A549 (cell line): Measurements from ENCODE around the gene MYLK. TPM values are rescaled to one million over a fixed set of nuclear protein-coding genes. Genes with fewer than 3 reads are reported as not detected.

Source experiments
- ATAC-seq, 2 experiments: fragments of 200-7000 bp in 1 of 2; fragments of >200 bp in 1 of 2; cut with Nextera tagmentation in 1 of 2; cut with Tn5 transposase in 1 of 2; 3 replicates each; pipeline versions ENCODE4 v1.8.0 to v1.9.1; 2018 to 2020; ENCODE audit warnings: mild to moderate bottlenecking in 1 of 2, moderate library complexity in 1 of 2
- CTCF ChIA-PET: fragments of 300-600 bp; sonication (Branson Sonifier 250); formaldehyde crosslinking; extraction: SDS; loops from one replicate; lab custom pipeline; 2021; ENCODE audit warnings: antibody characterized with exemption, inconsistent platforms; lab: Yijun Ruan, JAX
- POLR2A ChIA-PET: fragments of 350-600 bp; formaldehyde crosslinking; extraction: SDS; loops from one replicate; lab custom pipeline; 2021; ENCODE audit warnings: antibody characterized with exemption, inconsistent platforms; lab: Yijun Ruan, JAX
- DNase-seq, 2 experiments: peaks; one replicate each; pipeline versions ENCODE4 v3.0.0 to v3.0.0-alpha.2; 2011 to 2016; ENCODE audit warnings: low read depth in 1 of 2, low spot score in 1 of 2
- FAIRE-seq: peaks from 2 replicates; lab custom pipeline; 2011; peaks lifted over from hg19 to GRCh38; lab: Jason Lieb, UNC
- H3K27ac ChIP-seq, 2 experiments: fragments of >200 bp; sonication (Bioruptor Twin); formaldehyde crosslinking; 3 replicates each; pipeline ENCODE4 v1.5.1; 2016 to 2017
- H3K4me1 ChIP-seq: fragments of >200 bp; sonication (Bioruptor Twin); formaldehyde crosslinking; 3 replicates; pipeline ENCODE4 v1.6.1; 2016
- H3K4me2 ChIP-seq: fragments of >200 bp; sonication (Bioruptor Twin); formaldehyde crosslinking; 3 replicates; pipeline ENCODE4 v1.6.1; 2016
- H3K4me3 ChIP-seq: fragments of >200 bp; sonication (Bioruptor Twin); formaldehyde crosslinking; 3 replicates; pipeline ENCODE4 v1.5.1; 2016
- H3K9me3 ChIP-seq: fragments of >200 bp; sonication (Bioruptor Twin); formaldehyde crosslinking; 3 replicates; pipeline ENCODE4 v1.6.1; 2016
- ATOH8 ChIP-seq: fragments of 250-450 bp; sonication (Bioruptor Pico); IDR thresholded peaks from 2 replicates; pipeline ENCODE4 v1.5.0; 2020; ENCODE audit warnings: low read depth, mild to moderate bottlenecking, moderate library complexity
- CEBPB ChIP-seq, 2 experiments: fragments of >200 bp in 1 of 2; sonication (Bioruptor Twin) in 1 of 2; formaldehyde crosslinking in 1 of 2; IDR thresholded peaks; 2 replicates each; pipeline ENCODE4 v1.6.1; 2012 to 2016
- E2F6 ChIP-seq: IDR thresholded peaks from 2 replicates; pipeline ENCODE4 v1.6.1; 2012; ENCODE audit warnings: low read depth, borderline replicate concordance
- EP300 ChIP-seq, 2 experiments: fragments of >200 bp; sonication (Bioruptor Twin); formaldehyde crosslinking; IDR thresholded peaks; 2 replicates in 1 of 2; 3 replicates in 1 of 2; pipeline ENCODE4 v1.6.1; 2016 to 2017
- FOSB ChIP-seq: fragments of 250-450 bp; sonication (Bioruptor Pico); IDR thresholded peaks from 2 replicates; pipeline ENCODE4 v1.5.0; 2020; ENCODE audit warnings: mild to moderate bottlenecking, moderate library complexity
- FOSL2 ChIP-seq, 2 experiments: fragments of 450-650 bp in 1 of 2; fragments of >200 bp in 1 of 2; sonication (Bioruptor Twin) in 1 of 2; formaldehyde crosslinking; IDR thresholded peaks; 2 replicates each; pipeline versions ENCODE4 v1.5.0 to v1.6.1; 2016 to 2020; ENCODE audit warnings: mild to moderate bottlenecking in 1 of 2, moderate library complexity in 1 of 2
- FOXS1 ChIP-seq: fragments of 250-450 bp; sonication (Bioruptor Pico); IDR thresholded peaks from 2 replicates; pipeline ENCODE4 v1.5.0; 2020; ENCODE audit warnings: mild to moderate bottlenecking, moderate library complexity
- HOXA7 ChIP-seq: fragments of 250-450 bp; sonication (Bioruptor Pico); IDR thresholded peaks from 2 replicates; pipeline ENCODE4 v1.5.0; 2020; ENCODE audit warnings: mild to moderate bottlenecking, moderate library complexity
- HOXB13 ChIP-seq: fragments of 250-450 bp; sonication (Bioruptor Pico); IDR thresholded peaks from 2 replicates; pipeline ENCODE4 v1.5.0; 2020; ENCODE audit warnings: low read depth, mild to moderate bottlenecking, moderate library complexity
- HOXB5 ChIP-seq: fragments of 250-450 bp; sonication (Bioruptor Pico); IDR thresholded peaks from 2 replicates; pipeline ENCODE4 v1.5.0; 2020; ENCODE audit warnings: mild to moderate bottlenecking, moderate library complexity
- JUNB ChIP-seq: fragments of >200 bp; sonication (Bioruptor Twin); formaldehyde crosslinking; IDR thresholded peaks from 2 replicates; pipeline ENCODE4 v1.6.1; 2016
- KDM5A ChIP-seq: fragments of 200-600 bp; sonication (generic); IDR thresholded peaks from 2 replicates; pipeline ENCODE4 v1.6.1; 2016; ENCODE audit warnings: antibody characterized with exemption, mild to moderate bottlenecking
- MYC ChIP-seq: IDR thresholded peaks from 2 replicates; pipeline ENCODE4 v1.6.1; 2012; ENCODE audit warnings: mild to moderate bottlenecking, inconsistent platforms, low read length, improper control_type of control experiment, borderline replicate concordance
- NFE2L2 ChIP-seq: fragments of 150-350 bp; conservative IDR thresholded peaks from 2 replicates; pipeline ENCODE4 v1.6.1; 2014; ENCODE audit warnings: low read length
- NR3C1 ChIP-seq: fragments of >200 bp; sonication (Bioruptor Twin); formaldehyde crosslinking; IDR thresholded peaks from 3 replicates; pipeline ENCODE4 v1.6.1; 2017
- RARB ChIP-seq: fragments of 250-450 bp; sonication (Bioruptor Pico); IDR thresholded peaks from 2 replicates; pipeline ENCODE4 v1.8.0; 2021; ENCODE audit warnings: mild to moderate bottlenecking, moderate library complexity
- RNF2 ChIP-seq: fragments of 200-600 bp; sonication (generic); IDR thresholded peaks from 2 replicates; pipeline ENCODE4 v1.6.1; 2016; ENCODE audit warnings: low read depth, mild to moderate bottlenecking, antibody characterized with exemption, moderate library complexity, borderline replicate concordance
- SREBF2 ChIP-seq: fragments of 450-650 bp; IDR thresholded peaks from 2 replicates; pipeline ENCODE4 v1.6.1; 2014; ENCODE audit warnings: mild to moderate bottlenecking, moderate library complexity
- TFCP2L1 ChIP-seq: fragments of 250-450 bp; sonication (Bioruptor Pico); IDR thresholded peaks from 2 replicates; pipeline ENCODE4 v1.5.0; 2021; ENCODE audit warnings: mild to moderate bottlenecking
- ZFP36 ChIP-seq: fragments of 450-650 bp; IDR thresholded peaks from 2 replicates; pipeline ENCODE4 v1.6.1; 2014; ENCODE audit warnings: borderline replicate concordance; ENCODE audit not compliant: partially characterized antibody
- WGBS: methylation state at CpG from one replicate; pipeline ENCODE4 v1.1.6; 2017; ENCODE audit errors: missing lambda C conversion rate; 5-methylcytosine and 5-hydroxymethylcytosine counted together
- polyA plus RNA-seq, 4 experiments: library from polyadenylated mRNA; depleted of rRNA in 3 of 4; stranded (reverse); fragments of >200 nt; fragmentation: RNase III in 1 of 4; extraction: RNeasy Plus Mini Kit Qiagen cat#74134 plus additional on column Dnase treatment in 1 of 4; gene quantifications; 2 replicates in 3 of 4; 3 replicates in 1 of 4; pipeline ENCODE4 v1.2.3, GENCODE V29; 2011 to 2017
- TF ChIP-seq, protein P1 (sequence below): IDR thresholded peaks from 2 replicates; pipeline ENCODE4 v1.6.1; 2012
- TF ChIP-seq, protein P2 (sequence below): fragments of 200-600 bp; sonication (generic); IDR thresholded peaks from 2 replicates; pipeline ENCODE4 v1.6.1; 2016; ENCODE audit warnings: antibody characterized with exemption, mild to moderate bottlenecking, moderate library complexity
- TF ChIP-seq, protein P3 (sequence below): fragments of >200 bp; sonication (Bioruptor Twin); formaldehyde crosslinking; IDR thresholded peaks from 2 replicates; pipeline ENCODE4 v1.6.1; 2016

Gene MYLK
- polyA plus RNA-seq, 2 of the 4 experiments (the other 2 are of a cell fraction) = 16.9 to 17.4 TPM

GRCh38 chr3:123689831-123690230 is 194.3 kb downstream of the MYLK start:
- POLR2A ChIA-PET = no interaction called here
- FAIRE-seq (no peak), DNase-seq (no peak), ATAC-seq (no peak)
- Histone ChIP-seq H3K27ac (no peak overlapping the region), H3K4me3 (no peak overlapping the region), H3K4me1 (peaks cover 24% of the 10 kb centered on the region), H3K9me3 (no peaks in the 10 kb centered on the region), H3K4me2 (no peak overlapping the region)
- 89% methylated on average over 3 of the region's 3 CpGs for WGBS
- TF ChIP-seq CEBPB (IDR thresholded peaks at IDR 0.05) (no peak), ZFP36 (no peak)
- TF ChIP-seq, protein P1, sequence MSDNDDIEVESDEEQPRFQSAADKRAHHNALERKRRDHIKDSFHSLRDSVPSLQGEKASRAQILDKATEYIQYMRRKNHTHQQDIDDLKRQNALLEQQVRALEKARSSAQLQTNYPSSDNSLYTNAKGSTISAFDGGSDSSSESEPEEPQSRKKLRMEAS = no peak
- CTCF ChIA-PET = interaction anchor here (1.0 to 45.3 kb wide), 5 partner anchors 10 to 40 kb away, joined by 3 to 829 read pairs (median 4); no protein-coding TSS in a partner anchor

- peaks cover 24% of the 10 kb centered on the region for H3K4me1 ChIP-seq
- H3K9me3 ChIP-seq = no peaks in the 10 kb centered on the region
- peak overlapping the region; percentile 24 for H3K4me2 ChIP-seq
- DNase-seq (peak; percentile 59 to 68), ATAC-seq (peak; percentile 79 to 82)
- peak overlapping the region; percentile 55 to 82 for H3K27ac ChIP-seq
- TF ChIP-seq, protein P2, sequence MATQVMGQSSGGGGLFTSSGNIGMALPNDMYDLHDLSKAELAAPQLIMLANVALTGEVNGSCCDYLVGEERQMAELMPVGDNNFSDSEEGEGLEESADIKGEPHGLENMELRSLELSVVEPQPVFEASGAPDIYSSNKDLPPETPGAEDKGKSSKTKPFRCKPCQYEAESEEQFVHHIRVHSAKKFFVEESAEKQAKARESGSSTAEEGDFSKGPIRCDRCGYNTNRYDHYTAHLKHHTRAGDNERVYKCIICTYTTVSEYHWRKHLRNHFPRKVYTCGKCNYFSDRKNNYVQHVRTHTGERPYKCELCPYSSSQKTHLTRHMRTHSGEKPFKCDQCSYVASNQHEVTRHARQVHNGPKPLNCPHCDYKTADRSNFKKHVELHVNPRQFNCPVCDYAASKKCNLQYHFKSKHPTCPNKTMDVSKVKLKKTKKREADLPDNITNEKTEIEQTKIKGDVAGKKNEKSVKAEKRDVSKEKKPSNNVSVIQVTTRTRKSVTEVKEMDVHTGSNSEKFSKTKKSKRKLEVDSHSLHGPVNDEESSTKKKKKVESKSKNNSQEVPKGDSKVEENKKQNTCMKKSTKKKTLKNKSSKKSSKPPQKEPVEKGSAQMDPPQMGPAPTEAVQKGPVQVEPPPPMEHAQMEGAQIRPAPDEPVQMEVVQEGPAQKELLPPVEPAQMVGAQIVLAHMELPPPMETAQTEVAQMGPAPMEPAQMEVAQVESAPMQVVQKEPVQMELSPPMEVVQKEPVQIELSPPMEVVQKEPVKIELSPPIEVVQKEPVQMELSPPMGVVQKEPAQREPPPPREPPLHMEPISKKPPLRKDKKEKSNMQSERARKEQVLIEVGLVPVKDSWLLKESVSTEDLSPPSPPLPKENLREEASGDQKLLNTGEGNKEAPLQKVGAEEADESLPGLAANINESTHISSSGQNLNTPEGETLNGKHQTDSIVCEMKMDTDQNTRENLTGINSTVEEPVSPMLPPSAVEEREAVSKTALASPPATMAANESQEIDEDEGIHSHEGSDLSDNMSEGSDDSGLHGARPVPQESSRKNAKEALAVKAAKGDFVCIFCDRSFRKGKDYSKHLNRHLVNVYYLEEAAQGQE = no peak
- TF ChIP-seq EP300 (IDR thresholded peaks at IDR 0.05) (peak in 1 of 2 experiments; percentile 25; a peak in 1 of 5 replicates), FOXS1 (CRISPR knock-in tag) (no peak), JUNB (peak; percentile 50; the same call in 1 of the 2 replicates), FOSL2 (IDR thresholded peaks at IDR 0.05) (peak; percentile 60; the same call in 1 of the 2 replicates), FOSL2 (CRISPR knock-in tag; IDR thresholded peaks at IDR 0.05) (peak; percentile 74)
- TF ChIP-seq, all 56 proteins: peak for 3
- no peak overlapping the region for H3K4me3 ChIP-seq
- WGBS = 84% methylated on average over 4 of the region's 4 CpGs
- CTCF ChIA-PET = interaction anchor here (1.3 to 45.3 kb wide), 3 partner anchors 14 to 38 kb away, joined by 3 to 829 read pairs (median 9); no protein-coding TSS in a partner anchor
- no peak for FAIRE-seq
- POLR2A ChIA-PET = no interaction called here
Measured at GRCh38 chr3:123688241-123688747, 195.8 kb downstream of the MYLK start.

GRCh38 chr3:123687286-123687685 is 196.8 kb downstream of the MYLK start:
- POLR2A ChIA-PET = no interaction called here
- Histone ChIP-seq H3K27ac (peak overlapping the region; percentile 55 to 82; a peak in 5 of 6 replicates), H3K9me3 (no peaks in the 10 kb centered on the region), H3K4me1 (peaks cover 24% of the 10 kb centered on the region), H3K4me3 (no peak overlapping the region), H3K4me2 (peak overlapping the region; percentile 24)
- CTCF ChIA-PET = interaction anchor here (2.2 to 45.3 kb wide), 2 partner anchors 14 to 37 kb away, joined by 5 to 829 read pairs; no protein-coding TSS in a partner anchor
- peak; percentile 15 to 29 for DNase-seq
- TF ChIP-seq FOSB (CRISPR knock-in tag) = no peak
- no peak for TF ChIP-seq FOSL2 (IDR thresholded peaks at IDR 0.05)
- no peak for TF ChIP-seq FOSL2 (CRISPR knock-in tag; IDR thresholded peaks at IDR 0.05)
- no peak for TF ChIP-seq SREBF2
- TF ChIP-seq HOXB13 (CRISPR knock-in tag) = no peak
- no peak for TF ChIP-seq KDM5A
- no peak for TF ChIP-seq NR3C1
- TF ChIP-seq EP300 (IDR thresholded peaks at IDR 0.05) = no peak
- no peak for TF ChIP-seq NFE2L2
- TF ChIP-seq HOXA7 (CRISPR knock-in tag) = no peak
- no peak for FAIRE-seq
- ATAC-seq = peak in 1 of 2 experiments; percentile 32; a peak in 2 of 6 replicates

DNA sequence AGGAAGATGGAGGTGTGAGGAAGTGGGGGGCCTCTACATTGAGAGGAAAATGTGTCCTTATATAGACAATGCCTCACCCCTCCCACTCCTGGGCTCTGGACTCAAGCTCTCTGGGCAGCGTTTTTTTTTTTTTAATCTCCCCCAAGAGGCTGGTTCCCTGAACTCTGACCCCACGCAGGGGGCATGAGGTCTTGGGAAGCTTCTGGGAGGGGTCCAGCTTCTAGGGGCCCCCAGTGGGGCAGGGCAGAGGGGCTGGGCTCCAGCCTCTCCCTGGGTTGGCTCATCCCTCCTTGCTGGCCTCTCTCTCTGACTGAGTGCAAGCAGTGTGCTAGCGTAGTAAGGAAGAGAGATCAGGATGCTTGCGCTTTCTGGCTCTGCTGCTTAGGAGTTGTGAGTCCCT is 197.9 kb downstream of the MYLK start:
- Histone ChIP-seq H3K4me1 (peaks cover 24% of the 10 kb centered on the region), H3K4me2 (no peak overlapping the region), H3K27ac (peak overlapping the region in 1 of 2 experiments; percentile 82; a peak in 2 of 6 replicates), H3K9me3 (no peaks in the 10 kb centered on the region), H3K4me3 (no peak overlapping the region)
- POLR2A ChIA-PET = interaction anchor here (0.9 kb wide), 1 partner anchor 347 kb away, joined by 4 read pairs; the partner anchor contains the start of gene KALRN
- no peak for FAIRE-seq
- no peak for DNase-seq
- CTCF ChIA-PET = interaction anchor here (1.1 to 45.3 kb wide), 4 partner anchors 13 to 37 kb away, joined by 4 to 829 read pairs (median 5); no protein-coding TSS in a partner anchor
- no peak for ATAC-seq
- WGBS = 90% methylated on average over 4 of the region's 4 CpGs
- TF ChIP-seq, protein P3, sequence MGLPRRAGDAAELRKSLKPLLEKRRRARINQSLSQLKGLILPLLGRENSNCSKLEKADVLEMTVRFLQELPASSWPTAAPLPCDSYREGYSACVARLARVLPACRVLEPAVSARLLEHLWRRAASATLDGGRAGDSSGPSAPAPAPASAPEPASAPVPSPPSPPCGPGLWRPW = no peak
- no peak for TF ChIP-seq FOSL2 (IDR thresholded peaks at IDR 0.05)
- TF ChIP-seq FOSL2 (CRISPR knock-in tag; IDR thresholded peaks at IDR 0.05) = no peak
- no peak for TF ChIP-seq FOXS1 (CRISPR knock-in tag)
- no peak for TF ChIP-seq HOXB5 (CRISPR knock-in tag)
- no peak for TF ChIP-seq RARB (CRISPR knock-in tag)
- no peak for TF ChIP-seq RNF2
- TF ChIP-seq, protein P1 = no peak
- TF ChIP-seq TFCP2L1 = no peak
- TF ChIP-seq ATOH8 = no peak
- no peak for TF ChIP-seq E2F6
- TF ChIP-seq MYC = no peak
